Lower leg skin (tissue), 4 donors: Measurements from ENCODE around the gene CCDC57. TPM values are rescaled to one million over a fixed set of nuclear protein-coding genes. Genes with fewer than 3 reads are reported as not detected.
"Not testable (repeated sequence)": the region's sequence is repeated elsewhere in the genome, so short reads cannot be mapped to it uniquely, and the experiment has no call there.

Experiments used
- DNase-seq, 2 donors: peaks; one replicate each; pipeline ENCODE4 v3.0.0-alpha.2; 2019; ENCODE audit warnings: low spot score in 2 of 2
- H3K4me3 ChIP-seq: fragments of 200-600 bp; sonication (generic); 2 replicates; pipeline ENCODE4 v1.5.1; 2017; ENCODE audit warnings: mild to moderate bottlenecking, low read depth; ENCODE audit not compliant: poor library complexity, severe bottlenecking
- CTCF ChIP-seq, 3 donors: fragments of 450-650 bp; IDR thresholded peaks; one replicate each; pipeline ENCODE4 v1.5.1; 2016; ENCODE audit warnings: antibody characterized with exemption in 3 of 3, mild to moderate bottlenecking in 3 of 3, moderate library complexity in 2 of 3
- POLR2A ChIP-seq, 2 donors: fragments of 450-650 bp; IDR thresholded peaks; one replicate each; pipeline ENCODE4 v1.6.1; 2016 to 2017; ENCODE audit warnings: antibody characterized with exemption in 2 of 2, mild to moderate bottlenecking in 1 of 2, moderate library complexity in 1 of 2
- WGBS, 2 donors: methylation state at CpG; one replicate each; pipeline ENCODE4 v1.1.5; 2018; 5-methylcytosine and 5-hydroxymethylcytosine counted together
- intact Hi-C: fragments of 100-400 bp; cut with DNase I; formaldehyde crosslinking; loops from one replicate; pipeline ENCODE4 v1.15.0; 2023; ENCODE audit warnings: low total_unique reads
- total RNA-seq, 4 donors: library from RNA; depleted of rRNA; stranded (reverse); fragments of >200 nt; gene quantifications; one replicate each; pipeline ENCODE4 v1.1.0, GENCODE V29; 2016

The CCDC57 gene
- total RNA-seq, 4 donors from 2014 or later, result 16.0 to 33.5 (median 31.5) TPM

- no peak for TF ChIP-seq CTCF (IDR thresholded peaks at IDR 0.05)
- no peak for TF ChIP-seq POLR2A (IDR thresholded peaks at IDR 0.05)
- 86 to 87% methylated on average over 4 of the region's 4 CpGs for WGBS, 2 donors
These were observed 14.6 kb downstream of the CCDC57 start for GRCh38 chr17:82198092-82198491.

GRCh38 chr17:82195675-82196672, 16.7 kb downstream of the CCDC57 start:
- 84 to 89% methylated on average over 25 of the region's 25 CpGs for WGBS, 2 donors
- TF ChIP-seq POLR2A (IDR thresholded peaks at IDR 0.05) (no peak), CTCF (IDR thresholded peaks at IDR 0.05) (no peak)
- no peak overlapping the region for H3K4me3 ChIP-seq
- DNase-seq, result no peak
- intact Hi-C loops, result no loop called here

More at GRCh38 chr17:82198092-82198491, 14.6 kb downstream of the CCDC57 start:
- intact Hi-C loops, result no loop called here
- no peak for DNase-seq
- H3K4me3 ChIP-seq, result no peak overlapping the region

GRCh38 chr17:82194765-82195164, 17.9 kb downstream of the CCDC57 start:
- TF ChIP-seq POLR2A (IDR thresholded peaks at IDR 0.05) (no peak), CTCF (IDR thresholded peaks at IDR 0.05) (no peak)
- DNase-seq, result no peak
- 96 to 98% methylated on average over 16 of the region's 16 CpGs for WGBS, 2 donors
- intact Hi-C loops, result no loop called here
- no peak overlapping the region for H3K4me3 ChIP-seq

- 72 to 77% methylated on average over 16 of the region's 16 CpGs for WGBS, 2 donors
- intact Hi-C loops, result no loop called here
- H3K4me3 ChIP-seq, result no peak overlapping the region
- no peak for DNase-seq
- TF ChIP-seq POLR2A (IDR thresholded peaks at IDR 0.05) (no peak), CTCF (IDR thresholded peaks at IDR 0.05) (no peak)
These were observed 19.0 kb downstream of the CCDC57 start for GRCh38 chr17:82193520-82194220.

- intact Hi-C loops, result not testable (repeated sequence)
- 82 to 88% methylated on average over 6 of the region's 6 CpGs for WGBS, 2 donors
These were observed 19.6 kb downstream of the CCDC57 start for GRCh38 chr17:82193050-82193449.

More at GRCh38 chr17:82193050-82193449, 19.6 kb downstream of the CCDC57 start:
- DNase-seq, H3K4me3 ChIP-seq: not testable (repeated sequence)
